Esophagus squamous epithelium (tissue), 4 donors: ENCODE measurements around the gene NSMF.

Source experiments
- CTCF ChIP-seq, 6 experiments: fragments of 450-650 bp in 4 of 6; fragments of 200-600 bp in 2 of 6; sonication (generic) in 2 of 6; IDR thresholded peaks; one replicate each; pipeline ENCODE4 v1.5.1; 2016 to 2019; ENCODE audit warnings: antibody characterized with exemption in 6 of 6, mild to moderate bottlenecking in 4 of 6, moderate library complexity in 4 of 6
- POLR2A ChIP-seq, 4 donors: fragments of 450-650 bp; IDR thresholded peaks; one replicate each; pipeline ENCODE4 v1.6.1; 2017; ENCODE audit warnings: antibody characterized with exemption in 4 of 4, mild to moderate bottlenecking in 4 of 4, moderate library complexity in 3 of 4

GRCh38 chr9:137448602-137448962 lies 10.6 kb downstream of the NSMF start:
- TF ChIP-seq POLR2A (IDR thresholded peaks at IDR 0.05) (no peak), CTCF (IDR thresholded peaks at IDR 0.05) (no peak)
